Stimulated activated CD4-positive, alpha-beta T cell treated with anti-CD3 and anti-CD28 coated beads, TNF-alpha, amount 100 ng/mL, for 1 hour (primary cell): ENCODE results near the gene CCDC110.

Experiments
- DNase-seq, 3 donors: peaks; one replicate each; pipeline ENCODE4 v3.0.0-alpha.2; 2020; ENCODE audit warnings: low read depth in 3 of 3, low spot score in 1 of 3

The CCDC110 gene

GRCh38 chr4:185473247-185473646 is 1.7 kb upstream of the CCDC110 start:
- DNase-seq: no peak

DNA sequence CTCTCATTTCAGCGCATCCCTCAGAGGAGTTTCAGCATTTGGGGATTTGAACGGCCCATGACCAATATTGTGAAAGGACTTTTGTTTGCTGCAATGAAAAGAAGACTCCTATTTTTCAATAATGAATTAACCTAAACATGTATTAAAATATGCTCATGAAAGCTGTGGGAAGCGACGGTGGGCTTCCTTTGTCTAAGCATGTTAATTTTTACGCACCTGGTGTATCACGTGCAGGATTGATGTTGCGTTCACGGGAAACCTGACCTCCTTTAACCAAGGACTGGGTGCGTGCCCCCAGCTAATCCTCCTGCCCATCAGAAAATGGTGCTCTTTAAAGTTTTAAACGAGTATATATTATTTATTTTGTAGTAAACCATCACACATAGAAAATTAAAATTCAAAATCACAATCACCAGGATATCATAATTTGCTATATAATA is 590 bp upstream of the CCDC110 start:
- no peak for DNase-seq

GRCh38 chr4:185470501-185471195 is 885 bp downstream of the CCDC110 start:
- no peak for DNase-seq

DNA sequence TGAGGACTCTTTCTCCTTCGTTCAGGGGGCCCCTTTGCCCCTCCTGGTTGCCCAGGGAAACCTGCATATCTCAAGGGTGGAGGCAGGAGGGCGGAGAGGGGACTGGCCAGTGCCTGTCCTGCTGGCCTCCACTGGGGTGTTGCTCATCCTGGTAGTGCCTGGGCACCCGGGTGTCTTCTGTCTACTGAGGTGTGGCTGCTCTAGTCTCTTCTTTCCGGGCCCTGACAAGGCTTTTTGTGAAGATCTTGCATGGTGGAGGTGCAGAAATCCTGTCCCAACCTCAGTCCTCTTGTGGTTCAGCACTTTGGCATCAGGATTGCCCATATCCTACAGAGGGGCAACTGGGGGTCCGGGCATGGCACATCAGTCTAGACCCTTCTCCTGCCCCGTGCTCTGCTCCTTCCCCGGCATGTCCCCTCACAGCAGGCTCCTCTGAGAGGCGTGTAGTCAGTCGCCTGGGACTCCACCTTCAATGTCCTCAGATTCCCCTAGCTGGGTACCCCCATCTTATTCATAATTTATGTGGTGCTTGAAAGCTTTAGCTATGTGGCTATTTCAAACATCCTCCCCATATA is 1.9 kb downstream of the CCDC110 start:
- no peak for DNase-seq

DNA sequence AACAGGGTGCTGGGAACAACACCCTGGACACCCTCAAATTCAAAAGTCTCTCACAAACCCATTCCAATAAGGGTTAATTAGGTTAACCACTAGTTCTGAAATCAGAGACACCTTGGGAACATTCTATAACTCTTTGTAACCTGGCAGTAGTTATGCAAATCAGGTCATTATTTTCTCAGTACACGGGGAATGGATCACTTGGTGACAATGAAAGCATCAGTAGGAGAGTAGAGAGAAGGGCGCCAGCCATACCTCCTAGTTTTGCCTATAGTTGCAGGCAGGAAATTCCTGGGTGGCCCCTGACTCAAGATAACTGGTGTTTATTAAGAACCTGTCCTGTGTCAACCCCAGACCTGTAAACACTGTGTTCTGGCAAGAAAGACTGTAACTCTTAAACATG is 2.5 kb downstream of the CCDC110 start:
- no peak for DNase-seq

- no peak for DNase-seq
These were observed 3.5 kb downstream of the CCDC110 start for GRCh38 chr4:185467991-185468390.

DNA sequence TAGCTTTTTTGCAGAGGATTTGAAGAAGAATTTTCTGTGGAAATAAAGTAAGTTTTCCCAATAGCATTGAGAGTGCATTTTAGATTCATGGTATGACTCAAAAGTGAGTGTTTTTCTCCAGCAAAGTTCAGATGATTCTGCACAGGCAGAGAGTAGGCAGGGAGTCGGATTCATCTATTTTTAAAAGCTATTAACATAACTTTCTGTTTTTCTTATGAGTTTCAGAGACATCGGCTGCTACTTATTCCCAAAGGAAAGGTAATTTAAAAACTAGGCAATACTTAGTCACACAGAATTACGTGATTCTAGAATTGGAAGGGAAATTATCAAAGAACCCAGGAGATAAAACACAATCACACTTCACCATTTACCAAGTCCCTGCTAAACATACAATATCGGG is 4.4 kb downstream of the CCDC110 start:
- no peak for DNase-seq

DNA sequence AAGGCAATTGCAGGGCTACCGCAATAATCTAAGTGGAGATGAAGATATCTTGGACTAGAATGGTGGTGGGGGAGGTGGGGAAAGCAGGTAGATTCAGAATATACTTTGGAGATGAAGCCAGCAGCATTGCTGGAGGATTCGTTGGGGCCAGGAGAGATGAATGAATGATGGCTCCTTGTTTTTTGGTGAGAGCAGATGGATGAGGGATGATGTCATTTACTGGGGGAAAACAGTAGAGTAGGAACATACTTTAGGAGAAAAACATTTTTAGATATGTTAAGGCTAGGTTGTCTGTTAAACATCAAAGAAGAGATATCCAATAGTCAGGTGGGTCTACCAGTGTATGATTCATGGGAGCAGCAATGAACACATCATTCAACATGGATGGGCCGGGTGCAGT is 5.8 kb downstream of the CCDC110 start:
- no peak for DNase-seq

DNA sequence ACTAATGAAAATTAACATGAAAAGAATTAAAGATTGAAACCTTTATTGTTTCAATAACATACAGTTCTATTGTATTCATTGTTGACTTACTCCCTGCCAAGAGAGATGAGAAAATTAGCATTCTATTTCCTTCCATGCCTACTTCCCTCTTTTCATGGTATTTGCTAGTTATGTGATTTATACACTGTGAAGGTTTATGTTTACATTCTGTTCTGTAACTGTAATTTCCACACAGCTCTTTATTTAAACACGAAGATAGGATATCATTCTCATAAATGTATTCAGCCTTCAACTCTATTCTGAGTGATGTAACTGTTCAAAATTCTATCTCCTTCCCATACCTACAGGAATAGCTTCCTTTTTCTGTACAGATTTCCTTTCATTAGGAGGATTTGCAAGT is 6.6 kb downstream of the CCDC110 start:
- no peak for DNase-seq

DNA sequence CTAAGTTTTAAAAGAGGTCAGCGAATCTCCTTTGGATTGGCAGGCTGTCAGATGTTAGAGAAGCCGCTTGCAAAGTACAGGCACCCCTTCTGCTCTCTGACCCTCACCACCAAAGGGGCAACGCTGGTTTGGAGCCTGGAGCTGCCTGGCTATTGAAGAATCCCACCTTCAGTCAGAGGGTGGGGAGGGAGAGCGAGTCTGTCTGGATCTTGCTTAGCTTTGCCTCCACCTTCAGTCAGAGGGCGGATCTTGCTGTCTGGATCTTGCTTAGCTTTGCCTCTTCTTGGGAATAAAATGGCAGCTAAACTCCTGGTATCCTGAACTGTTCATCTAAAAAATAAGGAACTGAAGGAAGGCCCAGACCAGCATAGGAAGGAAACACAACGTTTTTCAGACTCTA is 7.3 kb downstream of the CCDC110 start:
- DNase-seq: no peak

DNA sequence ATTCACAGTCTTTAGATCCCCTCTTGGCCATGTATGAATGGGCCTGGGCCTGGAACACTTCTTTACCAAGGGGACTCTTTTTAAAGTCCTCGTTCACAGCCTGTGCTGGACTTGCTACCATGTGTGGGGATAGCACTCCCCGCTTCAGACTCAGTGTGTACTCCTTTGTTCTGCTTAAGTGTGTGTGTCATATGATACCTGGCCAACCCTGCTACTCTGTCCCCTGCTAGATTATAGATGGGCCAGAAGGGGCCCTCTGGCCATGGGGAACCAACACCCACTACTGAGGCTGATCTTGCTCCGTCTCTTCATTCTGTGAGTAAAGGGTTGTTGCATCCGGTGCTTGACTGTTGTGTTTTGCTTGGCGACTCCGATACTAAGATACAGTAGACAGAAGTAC is 8.0 kb downstream of the CCDC110 start:
- DNase-seq: no peak

- no peak for DNase-seq
These were observed 10.0 kb downstream of the CCDC110 start for GRCh38 chr4:185461565-185461964.

DNA sequence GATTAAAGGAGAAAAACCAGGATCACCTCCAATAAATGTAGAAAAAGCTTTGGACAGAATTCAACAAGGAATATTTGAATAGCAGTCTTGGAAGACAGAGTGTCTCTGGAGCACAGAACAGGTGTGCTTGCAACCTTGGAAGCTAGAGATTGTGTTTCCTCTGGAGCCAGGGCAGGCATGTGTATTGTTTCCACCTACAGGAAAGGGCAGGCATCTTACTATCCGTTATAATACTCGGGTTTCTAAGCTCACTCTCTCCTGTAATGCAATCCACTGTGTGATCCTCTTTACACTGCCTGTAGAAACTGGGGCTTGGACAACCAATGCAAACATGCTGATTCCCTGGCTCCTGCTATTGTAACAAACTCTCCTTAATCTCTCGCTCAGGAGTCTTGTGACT is 14.4 kb downstream of the CCDC110 start:
- no peak for DNase-seq

DNA sequence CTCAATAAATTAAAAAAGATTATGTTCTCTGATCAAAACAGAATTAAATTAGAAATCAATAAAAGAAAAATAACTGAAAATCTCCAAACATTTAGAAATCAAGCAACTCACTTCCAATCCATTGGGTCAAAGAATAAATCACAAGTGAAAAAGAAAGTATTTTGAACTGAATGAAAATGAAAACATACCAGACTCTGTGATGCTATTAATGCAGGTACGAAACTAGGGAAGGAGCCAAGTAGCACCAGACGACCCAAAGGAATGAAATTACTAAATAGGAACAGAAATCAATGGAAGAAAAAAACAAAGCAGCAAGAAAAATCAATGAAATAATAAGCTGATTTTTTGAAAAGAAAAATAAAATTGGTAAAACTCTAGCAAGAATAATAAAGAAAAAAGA is 15.4 kb downstream of the CCDC110 start:
- no peak for DNase-seq

- DNase-seq: no peak
These were observed 26.3 kb downstream of the CCDC110 start for GRCh38 chr4:185445209-185445608.

DNA sequence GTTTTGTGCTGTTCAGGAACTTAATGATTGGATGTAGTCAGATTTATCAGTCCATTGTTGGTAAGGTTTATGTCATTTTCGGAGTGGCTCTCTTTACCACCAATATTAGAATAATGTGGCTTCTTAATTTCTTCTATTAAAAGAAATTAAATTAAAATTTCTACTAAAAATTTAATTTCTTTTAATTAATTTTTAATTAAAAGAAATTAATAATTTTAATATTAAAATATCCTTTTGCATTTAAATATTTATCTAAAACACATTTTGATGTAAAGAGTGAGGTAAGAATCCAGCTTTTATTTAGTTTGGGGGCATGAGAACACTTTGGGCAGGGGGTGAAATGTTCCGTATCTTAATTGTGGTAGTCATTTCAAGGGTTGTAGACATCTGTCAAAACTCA is 30.1 kb downstream of the CCDC110 start:
- no peak for DNase-seq

GRCh38 chr4:185437809-185438208 is 33.7 kb downstream of the CCDC110 start:
- no peak for DNase-seq

DNA sequence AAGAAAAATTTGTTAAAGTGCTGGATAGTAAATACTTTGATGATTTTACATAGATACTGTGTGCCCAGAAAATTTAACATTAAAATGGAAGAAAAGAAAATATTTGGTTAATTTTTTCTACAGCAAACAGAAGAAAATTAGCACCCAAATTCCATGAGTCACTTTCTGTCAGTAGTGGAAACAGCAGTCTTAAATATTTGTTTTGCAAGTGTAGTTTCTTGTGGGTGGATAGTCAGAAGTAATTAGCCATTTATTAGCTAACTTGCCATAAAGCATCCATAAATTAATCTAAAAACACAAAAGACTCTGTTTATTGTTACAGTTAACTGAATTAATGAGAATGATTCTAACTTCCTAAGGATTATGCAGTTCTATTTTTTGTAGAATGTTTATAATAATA is 36.1 kb downstream of the CCDC110 start:
- DNase-seq: no peak

GRCh38 chr4:185429660-185430059 is 41.9 kb downstream of the CCDC110 start:
- no peak for DNase-seq

GRCh38 chr4:185426960-185427688 is 44.4 kb downstream of the CCDC110 start:
- no peak for DNase-seq

- peak; percentile 70 to 86 (median 86) for DNase-seq
These were observed 45.7 kb downstream of the CCDC110 start, which contains the start of gene UFSP2 for GRCh38 chr4:185425647-185426352. Gene UFSP2, minus strand, starts transcription at chr4:185425964. Its CDS starts 96 bp downstream, at chr4:185425868.
